K562 (cell line): ENCODE results near the gene CUL3. TPM values are rescaled to one million over a fixed set of nuclear protein-coding genes. Genes with fewer than 3 reads are reported as not detected.

ENCODE experiments used
- ATAC-seq: fragments of 200-7000 bp; cut with Tn5 transposase; 3 replicates; pipeline ENCODE4 v1.9.1; 2020; ENCODE audit warnings: moderate library complexity
- Bru-seq: library from RNA; stranded (reverse); fragments of 400-500 nt; gene quantifications from one replicate; lab custom pipeline; 2021; lab: Mats Ljungman, UMichigan
- BruChase-seq, 2 experiments: library from RNA; stranded (reverse); fragments of 400-500 nt; gene quantifications; one replicate each; lab custom pipeline; 2021; lab: Mats Ljungman, UMichigan
- BruUV-seq: library from RNA; stranded (reverse); fragments of 400-500 nt; replicated peaks from 2 replicates; lab custom pipeline; 2021; lab: Mats Ljungman, UMichigan
- CTCF ChIA-PET: fragments of 300-600 bp; formaldehyde crosslinking; extraction: SDS; loops from one replicate; lab custom pipeline; 2021; ENCODE audit warnings: low intra/inter-chr PET ratio; lab: Yijun Ruan, JAX
- POLR2A ChIA-PET: fragments of 300-600, 350-650 bp; sonication (Branson Sonifier 250); formaldehyde crosslinking; extraction: SDS; loops from one replicate; lab custom pipeline; 2021; ENCODE audit warnings: antibody characterized with exemption, inconsistent platforms; lab: Yijun Ruan, JAX
- DNase-seq, 4 experiments: peaks; one replicate each; pipeline versions ENCODE4 v3.0.0 to v3.0.0-alpha.2; 2011 to 2018; ENCODE audit warnings: low spot score in 3 of 4, mixed read lengths in 3 of 4; ENCODE audit errors: extremely low read depth in 1 of 4
- FAIRE-seq: peaks from 2 replicates; lab custom pipeline; 2011; peaks lifted over from hg19 to GRCh38; lab: Jason Lieb, UNC
- H2AFZ ChIP-seq: 2 replicates; pipeline ENCODE4 v1.6.0; 2011; ENCODE audit warnings: low read depth, low read length, control low read depth, inconsistent platforms
- H3K27ac ChIP-seq: fragments of 200-600 bp; 3 replicates; pipeline ENCODE4 v1.8.0; 2011; ENCODE audit warnings: low read depth, mild to moderate bottlenecking, control low read depth, inconsistent platforms, low read length, moderate library complexity, mixed read lengths; ENCODE audit errors: extremely low read depth
- H3K27me3 ChIP-seq, 2 experiments: fragments of 300-600 bp in 1 of 2; 2 replicates in 1 of 2; 3 replicates in 1 of 2; pipeline versions ENCODE4 v1.6.0 to v1.8.0; 2011; ENCODE audit warnings: inconsistent platforms in 2 of 2, low read length in 2 of 2, mild to moderate bottlenecking in 1 of 2, mixed read lengths in 1 of 2, moderate library complexity in 1 of 2; ENCODE audit not compliant: control insufficient read depth in 2 of 2, insufficient read depth in 2 of 2
- H3K36me3 ChIP-seq: fragments of 300-600 bp; 3 replicates; pipeline ENCODE4 v1.8.0; 2011; ENCODE audit warnings: mild to moderate bottlenecking, low read length, inconsistent platforms; ENCODE audit not compliant: control insufficient read depth, insufficient read depth
- H3K4me1 ChIP-seq, 2 experiments: fragments of 200-600 bp in 1 of 2; replicated peaks in 1 of 2; 2 replicates in 1 of 2; 3 replicates in 1 of 2; pipeline versions ENCODE4 v1.5.1 to v1.8.0; 2011; ENCODE audit warnings: inconsistent platforms in 2 of 2, low read length in 2 of 2, mild to moderate bottlenecking in 1 of 2, mixed read lengths in 1 of 2, moderate library complexity in 1 of 2; ENCODE audit not compliant: control insufficient read depth in 2 of 2, insufficient read depth in 2 of 2
- H3K4me2 ChIP-seq: 2 replicates; pipeline ENCODE4 v1.6.1; 2011; ENCODE audit warnings: low read length, control low read depth, inconsistent platforms, mixed read lengths; ENCODE audit not compliant: insufficient read depth
- H3K4me3 ChIP-seq: fragments of 200-600 bp; sonication (generic), shearing (Covaris generic); 2 replicates; pipeline ENCODE4 v1.5.1; 2016; ENCODE audit warnings: control low read depth, inconsistent platforms
- H3K79me2 ChIP-seq: fragments of 200-600 bp; 3 replicates; pipeline ENCODE4 v1.8.0; 2011; ENCODE audit warnings: low read length, inconsistent platforms; ENCODE audit not compliant: control insufficient read depth, insufficient read depth
- H3K9ac ChIP-seq, 2 experiments: 2 replicates each; pipeline versions ENCODE4 v1.6.0 to v1.6.1; 2011; ENCODE audit warnings: low read depth in 2 of 2, low read length in 2 of 2, control low read depth in 1 of 2, inconsistent platforms in 1 of 2, mild to moderate bottlenecking in 1 of 2, mixed read lengths in 1 of 2; ENCODE audit not compliant: insufficient read depth in 1 of 2
- H3K9me1 ChIP-seq: one replicate; pipeline ENCODE4 v1.6.0; 2011; ENCODE audit warnings: inconsistent platforms, mild to moderate bottlenecking, low read length, moderate library complexity; ENCODE audit not compliant: control insufficient read depth, insufficient read depth
- H3K9me3 ChIP-seq: replicated peaks from 2 replicates; pipeline ENCODE4 v1.5.1; 2011; ENCODE audit warnings: low read depth, low read length, inconsistent platforms; ENCODE audit not compliant: control insufficient read depth, insufficient read depth
- H4K20me1 ChIP-seq: replicated peaks from 2 replicates; pipeline ENCODE4 v1.6.1; 2011; ENCODE audit warnings: low read length, inconsistent platforms, mixed read lengths; ENCODE audit not compliant: control insufficient read depth, insufficient read depth
- AFF4 ChIP-seq: sonication (generic); formaldehyde crosslinking; IDR thresholded peaks from 2 replicates; pipeline ENCODE4 v1.8.0; 2023; ENCODE audit warnings: mild to moderate bottlenecking, missing genetic modification reagents
- ELF4 ChIP-seq: fragments of 450-650 bp; formaldehyde crosslinking; IDR thresholded peaks from 2 replicates; pipeline ENCODE4 v1.4.0; 2022; ENCODE audit warnings: missing genetic modification characterization
- ETV1 ChIP-seq: fragments of 450-650 bp; conservative IDR thresholded peaks from 2 replicates; pipeline ENCODE4 v1.6.1; 2016; ENCODE audit warnings: missing genetic modification characterization, control low read depth, low read depth, missing compliant biosample characterization
- GABPA ChIP-seq: fragments of 200-800 bp; sonication (Bioruptor generic); conservative IDR thresholded peaks from 2 replicates; pipeline ENCODE4 v1.6.1; 2016; ENCODE audit warnings: low read depth, missing genetic modification characterization, missing compliant biosample characterization
- ZBTB7A ChIP-seq: IDR thresholded peaks from 2 replicates; pipeline ENCODE4 v1.6.1; 2011; ENCODE audit warnings: low read depth, mild to moderate bottlenecking, low read length, moderate library complexity, borderline replicate concordance; ENCODE audit not compliant: control insufficient read depth
- WGBS: fragments of 100-300 bp; shearing (Covaris generic); methylation state at CpG from one replicate; pipeline ENCODE4 v1.1.6; 2016; ENCODE audit warnings: low coverage, mixed read lengths; ENCODE audit not compliant: insufficient coverage; ENCODE audit errors: missing lambda C conversion rate; 5-methylcytosine and 5-hydroxymethylcytosine counted together
- in situ Hi-C: fragments of 300-500 bp; cut with MboI; formaldehyde crosslinking; loops from 4 replicates; pipeline ENCODE4 v1.15.0; 2018; ENCODE audit warnings: inconsistent platforms, mixed read lengths
- intact Hi-C: fragments of 100-400 bp; cut with micrococcal nuclease; formaldehyde crosslinking; loops from 2 replicates; pipeline ENCODE4 v1.14.2; 2022
- long read RNA-seq, 3 experiments: library from polyadenylated mRNA in 2 of 3; library from RNA in 1 of 3; unstranded in 2 of 3; stranded (forward) in 1 of 3; transcript quantifications; one replicate each; pipeline ENCODE4 v2.0.0, GENCODE V29; 2019 to 2022
- polyA minus RNA-seq, 3 experiments: library from RNA; depleted of rRNA, polyadenylated mRNA; stranded (reverse); fragments of >200 nt; gene quantifications; 2 replicates each; pipeline ENCODE4 v1.2.3, GENCODE V29; 2011
- polyA plus RNA-seq, 8 experiments: library from polyadenylated mRNA; depleted of rRNA in 4 of 8; stranded (reverse) in 5 of 8; unstranded in 3 of 8; fragments of >200 nt; fragmentation: Nextera tagmentation in 2 of 8; fragmentation: Illumina TruSeq in 1 of 8; extraction: Ambion mirVana in 2 of 8; extraction: Trizol in 1 of 8; gene quantifications; 2 replicates each; pipeline versions ENCODE4 v1.2.1 to v1.2.3, GENCODE V29; 2011 to 2014; ENCODE audit warnings: inconsistent platforms in 1 of 8, missing spikeins in 1 of 8
- total RNA-seq, 7 experiments: library from RNA; depleted of rRNA in 6 of 7; stranded (reverse); fragments of >200 nt in 6 of 7; fragmentation: Illumina TruSeq in 2 of 7; extraction: Trizol in 2 of 7; gene quantifications; 2 replicates each; pipeline versions ENCODE4 v1.2.1 to v1.2.3, GENCODE V29; 2011 to 2021; ENCODE audit warnings: low replicate concordance in 1 of 7
- TF ChIP-seq, protein P1 (sequence below): fragments of 450-650 bp; IDR thresholded peaks from 2 replicates; pipeline ENCODE4 v1.6.1; 2016; ENCODE audit warnings: antibody characterized with exemption

Gene CUL3
- total RNA-seq (2011; cell fraction: chromatin; rRNA removed; ENCODE audit: low replicate concordance), result 27.8 and 89.4 TPM in 2 replicates
- total RNA-seq (2011; cell fraction: nucleolus; rRNA removed), result 10.8 and 12.6 TPM in 2 replicates
- 27.4 and 61.0 TPM in 2 replicates for total RNA-seq (2011; cell fraction: nucleoplasm; rRNA removed)
- 31.5 and 33.2 TPM in 2 replicates for total RNA-seq (2014; rRNA removed)
- 71.9 and 76.9 TPM in 2 replicates for total RNA-seq (2014; rRNA removed; fragmentation: Illumina TruSeq; extraction: Trizol)
- total RNA-seq (2015; rRNA removed; fragmentation: Illumina TruSeq; extraction: Trizol), result 59.8 and 62.8 TPM in 2 replicates
- 54.4 and 56.4 TPM in 2 replicates for total RNA-seq (2021)
- polyA plus RNA-seq (2011; rRNA removed), result 21.2 and 50.4 TPM in 2 replicates
- 13.3 and 16.9 TPM in 2 replicates for polyA plus RNA-seq (2011; cell fraction: cytosol; rRNA removed)
- 11.4 and 14.5 TPM in 2 replicates for polyA plus RNA-seq (2011; cell fraction: nucleus; rRNA removed)
- 36.9 and 56.6 TPM in 2 replicates for polyA plus RNA-seq (2012)
- 59.0 and 69.4 TPM in 2 replicates for polyA plus RNA-seq (2014; fragmentation: Illumina TruSeq; extraction: Trizol)
- 10 to 100 TPM; 31.5 to 33.3 TPM for polyA plus RNA-seq (2014; fragmentation: Nextera tagmentation; extraction: Ambion mirVana)
- polyA plus RNA-seq (2014; rRNA removed), result 36.1 and 56.4 TPM in 2 replicates
- polyA minus RNA-seq (2011; rRNA and poly(A)+ RNA removed), result 52.9 and 85.9 TPM in 2 replicates
- polyA minus RNA-seq (2011; cell fraction: cytosol; rRNA and poly(A)+ RNA removed), result 22.7 and 33.4 TPM in 2 replicates
- 19.4 and 31.0 TPM in 2 replicates for polyA minus RNA-seq (2011; cell fraction: nucleus; rRNA and poly(A)+ RNA removed)
- percentile 87 among the genes with signal in this experiment for Bru-seq, nascent RNA
- BruChase-seq, experiment 1, labeled RNA remaining after a 2-hour chase, result percentile 89 among the genes with signal in this experiment
- percentile 89 among the genes with signal in this experiment for BruChase-seq, experiment 2, labeled RNA remaining after a 6-hour chase
- long read RNA-seq, experiment 1, full-length matches to known transcripts, result 318 of 350 reads
- long read RNA-seq, experiment 1, partial matches to known transcripts, result 18 of 350 reads
- long read RNA-seq, experiment 1, other reads (novel, unspliced or antisense), result 14 of 350 reads
- long read RNA-seq, experiment 2, full-length matches to known transcripts, result 22 of 52 reads
- long read RNA-seq, experiment 2, partial matches to known transcripts, result 15 of 52 reads
- long read RNA-seq, experiment 2, other reads (novel, unspliced or antisense), result 15 of 52 reads
- long read RNA-seq, experiment 3, full-length matches to known transcripts, result 2 of 8 reads
- long read RNA-seq, experiment 3, partial matches to known transcripts, result 5 of 8 reads
- long read RNA-seq, experiment 3, other reads (novel, unspliced or antisense), result 1 of 8 reads

DNA sequence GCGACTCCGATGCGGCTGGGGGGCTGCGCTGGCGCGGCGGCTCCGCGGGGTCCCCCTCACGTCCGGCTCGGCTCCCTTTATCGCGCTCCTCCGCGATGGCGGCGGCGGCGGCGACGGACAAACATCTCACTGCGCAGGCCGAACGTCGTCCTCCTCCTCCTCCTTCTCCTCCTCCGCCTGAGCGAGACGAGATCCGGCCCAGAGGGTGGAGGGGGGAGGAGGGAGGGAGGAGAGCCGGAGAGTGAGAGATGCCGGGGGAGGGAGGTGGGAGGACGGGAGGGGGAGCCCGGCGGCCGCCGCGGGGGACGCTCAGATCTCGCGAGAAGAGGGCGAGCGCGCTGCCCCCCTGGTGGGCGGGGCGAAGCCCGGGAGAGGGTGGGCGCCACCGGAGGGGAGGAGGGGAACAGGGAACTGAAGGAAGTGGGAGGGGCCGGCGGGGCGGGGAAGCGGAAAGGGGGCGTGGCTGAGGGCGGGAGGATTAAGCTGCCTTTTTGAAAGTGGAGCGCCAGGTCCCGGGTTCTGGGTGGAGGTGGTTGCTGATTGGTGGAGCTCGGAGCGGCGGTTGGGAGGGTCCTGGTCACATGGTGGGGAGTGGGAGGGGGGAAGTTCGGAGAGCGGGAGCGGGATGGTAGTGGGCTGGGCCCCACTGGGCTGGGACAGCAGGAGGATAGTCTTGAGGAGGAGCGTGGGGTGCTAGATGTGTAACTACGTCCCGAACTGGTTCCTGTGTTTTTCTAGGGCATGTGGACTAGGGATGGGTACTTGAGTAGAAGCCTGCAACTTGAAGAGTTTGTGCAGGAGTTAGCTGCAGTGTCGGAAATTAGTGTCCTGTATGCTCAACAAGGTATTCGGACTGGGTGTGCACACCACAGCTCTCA, at the start of gene CUL3:
Gene CUL3, minus strand, starts transcription at position 153 of the 878 bp plus-strand sequence. CDS start 354 bp downstream, outside the sequence.
- Histone ChIP-seq H3K27me3 (no peaks in the 10 kb centered on the region), H3K9me1 (no peaks in the 10 kb centered on the region), H3K9me3 (no peaks in the 10 kb centered on the region), H3K27ac (peak within 1 kb of the TSS; percentile 86), H4K20me1 (peaks cover 17% of the 10 kb centered on the region; the same call in 1 of the 2 replicates), H3K9ac (peak within 1 kb of the TSS; percentile 84 to 96), H3K4me2 (peak within 1 kb of the TSS; percentile 90), H3K36me3 (peaks cover 8% of the 10 kb centered on the region; the same call in 2 of the 3 replicates), H3K79me2 (peaks cover 51% of the 10 kb centered on the region), H2AFZ (peak within 1 kb of the TSS; percentile 73), H3K4me3 (peak within 1 kb of the TSS; percentile 70), H3K4me1 (peaks cover 0 to 12% of the 10 kb centered on the region in 2 experiments; a peak in 3 of 5 replicates)
- BruUV-seq, result no TSS peak
- POLR2A ChIA-PET, result interaction anchor here (0.9 kb wide), 3 partner anchors 10 to 20 kb away, joined by 3 to 6 read pairs (median 3); no protein-coding TSS in a partner anchor
- peak; percentile 92 for FAIRE-seq
- intact Hi-C loops (loop anchor here (5.0 kb wide), 1 partner anchor 183 kb away; the partner anchor contains the start of gene FAM124B), in situ Hi-C loops (no loop called here)
- peak; percentile 94 for ATAC-seq
- CTCF ChIA-PET, result no interaction called here
- peak; percentile 92 to 95 (median 94) for DNase-seq
- 0% methylated on average over 5 of the region's 68 CpGs for WGBS
- peak; percentile 67 for TF ChIP-seq GABPA (tag)
- peak; percentile 30; the same call in 1 of the 2 replicates for TF ChIP-seq ELF4
- peak; percentile 61 for TF ChIP-seq ETV1
- TF ChIP-seq AFF4 (CRISPR knock-in tag), result 0 out of 2 replicates have a peak, but pooled peaks have one; percentile 19
- TF ChIP-seq, protein P1, sequence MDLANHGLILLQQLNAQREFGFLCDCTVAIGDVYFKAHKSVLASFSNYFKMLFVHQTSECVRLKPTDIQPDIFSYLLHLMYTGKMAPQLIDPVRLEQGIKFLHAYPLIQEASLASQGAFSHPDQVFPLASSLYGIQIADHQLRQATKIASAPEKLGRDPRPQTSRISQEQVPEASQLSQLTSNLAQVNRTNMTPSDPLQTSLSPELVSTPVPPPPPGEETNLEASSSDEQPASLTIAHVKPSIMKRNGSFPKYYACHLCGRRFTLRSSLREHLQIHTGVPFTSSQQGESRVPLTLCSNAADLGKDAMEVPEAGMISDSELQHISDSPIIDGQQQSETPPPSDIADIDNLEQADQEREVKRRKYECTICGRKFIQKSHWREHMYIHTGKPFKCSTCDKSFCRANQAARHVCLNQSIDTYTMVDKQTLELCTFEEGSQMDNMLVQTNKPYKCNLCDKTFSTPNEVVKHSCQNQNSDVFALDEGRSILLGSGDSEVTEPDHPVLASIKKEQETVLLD, result no peak
- TF ChIP-seq ZBTB7A, result peak; percentile 89
